DMS53 (cell line): ENCODE measurements around the gene EXOC6B.
A peak's percentile ranks its signal among the peaks of the same experiment; 100 is the strongest.

Experiments
- DNase-seq: peaks from one replicate; lab custom pipeline; 2025; lab: John Stamatoyannopoulos, UW

Gene EXOC6B

DNA sequence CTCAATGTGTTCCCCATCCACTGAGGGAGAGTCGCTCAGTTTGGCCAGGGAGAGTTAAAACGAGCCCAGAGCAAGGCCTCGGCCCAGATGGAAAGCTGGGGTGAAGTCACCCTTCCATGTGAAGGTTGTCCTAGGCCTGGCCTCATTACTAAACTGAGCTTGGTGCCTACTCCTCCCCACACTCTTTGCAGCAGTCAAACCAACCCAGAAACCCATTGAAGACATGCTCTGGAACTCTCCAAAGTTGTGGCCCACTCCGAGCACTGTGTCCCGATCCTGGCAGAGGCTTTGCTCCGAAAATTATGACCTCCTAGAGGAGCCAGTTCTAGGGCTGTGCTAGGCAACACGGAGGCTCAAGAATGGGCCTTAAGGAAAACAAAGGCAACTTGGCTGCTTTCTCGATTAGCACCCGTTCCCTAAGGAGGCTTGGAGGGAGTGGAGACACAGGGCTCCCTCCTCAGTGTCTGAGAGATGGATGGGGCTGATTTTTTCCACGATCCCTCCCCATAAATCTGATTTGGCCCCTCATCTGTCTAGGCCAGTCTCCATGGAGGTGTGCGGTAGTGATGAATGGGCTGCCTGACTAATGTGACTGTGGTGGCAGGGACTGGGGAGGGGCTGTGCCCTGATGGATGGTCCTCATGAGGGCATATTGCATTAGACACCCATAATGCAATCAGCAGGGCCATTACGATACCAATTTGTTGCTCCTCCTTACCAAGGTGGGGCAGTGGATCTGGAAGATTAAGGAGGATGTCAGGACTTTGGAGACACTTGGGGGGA, 666.4 kb downstream of the EXOC6B start:
- DNase-seq: no peak

DNA sequence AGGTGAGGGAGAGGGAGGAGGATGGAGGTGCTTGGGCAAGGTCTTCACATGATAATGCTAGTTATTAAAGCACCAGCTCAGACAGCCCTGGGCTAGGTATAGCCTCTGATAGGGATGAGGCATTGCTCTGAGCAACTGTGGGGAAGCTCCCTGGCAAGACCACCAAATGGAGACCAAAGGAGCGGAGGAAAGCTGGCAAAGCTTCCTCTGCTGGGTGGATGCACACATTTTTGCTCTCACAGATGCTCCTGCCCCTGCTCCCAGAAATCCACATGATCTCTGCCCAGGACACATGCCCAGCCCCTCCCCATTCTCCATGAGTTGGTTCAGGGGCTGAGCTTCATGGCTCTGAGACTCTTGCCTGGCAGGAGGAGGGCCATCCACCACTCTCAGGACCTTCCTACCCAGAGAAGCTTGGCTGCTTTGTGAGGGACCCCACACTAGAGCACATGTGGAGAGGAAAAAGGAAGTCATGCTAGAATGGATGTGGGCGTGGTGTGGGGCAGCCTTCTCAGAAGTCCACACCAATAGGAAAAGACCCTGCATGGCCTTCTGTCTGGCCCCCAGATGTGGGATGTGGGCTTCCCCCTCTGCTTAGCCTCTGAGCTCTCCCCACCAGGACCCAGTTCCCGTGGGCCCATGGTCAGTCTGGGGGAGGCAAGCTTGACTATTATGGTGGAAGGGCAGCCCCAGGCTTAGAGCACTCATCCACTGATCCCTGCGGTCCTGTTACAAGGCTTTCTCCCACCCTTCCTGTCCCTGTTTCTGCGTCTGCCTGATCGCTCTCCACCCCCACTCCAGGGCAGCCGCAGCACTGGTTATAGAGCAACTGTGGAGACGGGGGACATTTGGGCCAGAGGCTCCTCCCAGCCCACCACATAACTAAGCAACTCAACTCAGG, 667.7 kb downstream of the EXOC6B start:
- DNase-seq: no peak

DNA sequence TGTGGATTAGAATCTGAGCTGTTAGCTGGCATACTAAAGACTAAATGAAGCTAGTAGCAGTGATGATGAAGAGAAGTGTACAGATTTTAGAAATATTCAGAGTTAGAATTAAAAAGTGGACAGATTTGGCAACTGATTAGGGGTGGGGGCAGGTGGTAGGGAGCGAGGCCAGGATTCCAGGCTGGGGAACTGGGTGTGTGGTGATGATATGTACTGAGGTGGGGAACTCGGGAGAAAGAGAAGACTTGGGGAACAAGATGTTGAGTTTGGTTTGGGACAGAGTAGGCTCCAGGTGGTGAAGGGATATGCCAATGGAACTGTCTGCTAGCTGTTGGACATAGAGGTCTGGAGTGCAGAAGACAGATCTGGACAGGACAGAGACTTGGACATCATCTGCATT, 669.0 kb downstream of the EXOC6B start:
- DNase-seq: no peak

DNA sequence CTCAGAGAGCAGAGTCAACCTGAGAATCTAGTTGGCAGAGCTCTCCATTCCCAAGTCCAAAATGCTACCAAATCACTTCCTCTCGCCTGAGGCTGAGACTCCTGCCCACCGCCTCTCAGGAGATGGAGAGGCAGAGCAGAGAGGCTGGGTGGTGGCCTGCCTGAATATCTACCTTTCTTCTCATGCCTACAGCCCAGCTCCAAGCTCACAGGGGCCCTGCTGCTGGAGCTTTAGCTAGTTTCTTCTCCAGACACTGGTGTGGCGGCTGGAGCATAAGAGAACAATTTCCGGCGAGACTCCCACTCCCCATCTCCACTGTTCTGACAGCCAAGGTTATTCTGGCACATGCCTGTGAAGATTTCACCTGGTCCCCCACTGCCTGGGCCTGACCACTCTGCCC, 670.1 kb downstream of the EXOC6B start:
- DNase-seq: no peak

DNA sequence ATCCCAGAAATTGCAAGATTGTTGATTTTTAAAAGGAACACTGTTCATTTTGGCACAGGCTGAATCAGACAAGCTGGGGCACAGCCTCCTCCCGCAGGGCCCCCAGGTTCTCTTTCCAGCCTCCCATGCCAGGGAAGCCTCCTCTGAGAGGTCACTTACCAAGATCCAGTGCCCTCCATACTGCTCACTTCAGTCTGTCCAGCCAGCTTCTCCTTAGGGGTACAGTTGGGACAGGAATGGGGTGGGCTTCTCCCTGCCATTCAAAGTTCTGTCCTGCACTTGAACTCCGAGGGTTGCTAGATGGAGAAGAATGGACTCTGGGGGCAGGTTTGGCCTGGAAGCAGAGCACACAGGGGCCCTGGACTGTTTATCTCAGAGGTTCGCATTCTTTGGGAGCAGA, 670.7 kb downstream of the EXOC6B start:
- DNase-seq: no peak

DNA sequence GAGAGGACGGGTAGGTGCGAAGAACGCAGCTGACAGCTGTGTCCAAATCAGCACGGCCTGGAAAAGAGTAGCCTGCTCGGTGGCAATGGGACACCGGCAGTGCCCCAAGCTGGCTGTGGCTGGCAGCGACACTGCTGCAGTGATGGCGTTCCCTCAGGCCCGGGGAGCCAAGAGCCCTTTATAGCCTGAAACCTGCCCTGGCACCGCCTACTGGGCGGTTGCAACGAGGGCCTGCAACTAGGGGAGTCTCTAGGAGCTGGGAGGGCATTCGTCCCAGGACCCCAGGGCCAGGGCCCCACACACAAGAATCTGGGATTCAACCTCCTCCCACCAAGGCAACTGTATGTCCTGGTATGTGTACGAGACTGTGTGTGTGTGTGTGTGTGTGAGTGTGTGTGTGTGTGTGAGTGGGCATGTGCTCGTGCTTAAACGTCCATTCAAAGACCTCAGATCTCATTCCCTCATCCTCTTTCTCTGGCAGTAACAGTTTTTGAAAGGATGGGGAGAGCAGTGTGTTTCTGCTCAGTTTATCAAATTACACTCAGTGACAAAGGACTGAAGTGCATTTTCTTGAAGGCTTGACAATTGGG, 671.4 kb downstream of the EXOC6B start:
- DNase-seq: no peak

DNA sequence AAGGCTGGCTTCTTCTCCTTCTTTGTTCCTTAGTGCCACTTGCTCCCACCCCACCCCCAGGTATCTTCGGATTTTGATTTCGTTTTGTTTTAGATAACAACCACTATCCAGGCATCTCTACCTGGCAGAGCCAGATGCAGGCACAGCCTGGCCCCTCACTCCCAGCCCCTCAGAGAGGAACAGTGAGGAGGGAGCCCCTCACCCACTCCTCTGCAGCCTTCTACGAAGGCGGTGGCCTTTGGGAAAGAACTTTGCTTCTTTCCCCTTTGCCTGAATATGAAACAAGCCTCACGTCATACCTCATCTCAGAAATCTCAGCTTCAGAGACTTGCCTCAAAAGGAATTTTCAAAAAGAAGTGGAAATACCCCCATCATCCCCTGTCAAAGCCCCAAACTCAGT, 671.9 kb downstream of the EXOC6B start:
- no peak for DNase-seq

DNA sequence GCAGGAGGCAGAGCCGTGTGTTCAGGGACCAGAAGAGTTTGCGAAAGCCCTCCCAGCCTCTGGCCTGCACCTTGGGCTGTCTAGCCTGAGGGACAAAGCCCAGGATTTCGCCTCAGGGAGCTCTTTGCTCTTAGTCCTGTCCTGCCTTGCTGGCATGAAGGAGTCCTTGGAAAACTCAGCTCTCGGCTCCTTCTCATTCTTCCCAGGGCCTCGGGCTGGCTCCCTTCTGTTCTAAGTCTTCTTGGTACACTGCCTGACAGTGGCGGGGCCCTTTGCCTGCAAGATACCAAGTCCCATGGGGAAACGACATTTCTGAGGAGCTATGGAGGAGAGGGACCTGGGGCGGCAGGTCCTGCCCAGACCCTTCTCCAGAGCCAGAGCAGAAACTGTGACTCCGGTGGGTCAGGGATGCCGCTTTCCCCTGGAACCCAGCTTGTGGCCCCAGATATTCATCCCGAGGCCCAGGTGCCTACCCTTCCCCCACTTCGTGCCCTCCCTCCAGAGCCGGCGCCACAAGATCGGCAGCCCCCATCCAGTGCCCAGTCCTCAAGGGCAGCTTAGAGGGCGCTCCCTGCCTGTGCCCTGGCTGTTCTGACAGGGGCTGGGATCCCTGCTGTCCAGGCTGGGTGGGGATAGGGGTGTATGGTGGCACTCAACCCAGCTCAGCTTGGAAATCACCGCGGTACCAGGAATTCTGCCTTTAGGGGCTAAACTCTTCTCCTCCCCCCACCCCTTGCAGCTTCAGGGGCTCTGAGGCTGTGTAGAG, 672.6 kb downstream of the EXOC6B start:
- no peak for DNase-seq

DNA sequence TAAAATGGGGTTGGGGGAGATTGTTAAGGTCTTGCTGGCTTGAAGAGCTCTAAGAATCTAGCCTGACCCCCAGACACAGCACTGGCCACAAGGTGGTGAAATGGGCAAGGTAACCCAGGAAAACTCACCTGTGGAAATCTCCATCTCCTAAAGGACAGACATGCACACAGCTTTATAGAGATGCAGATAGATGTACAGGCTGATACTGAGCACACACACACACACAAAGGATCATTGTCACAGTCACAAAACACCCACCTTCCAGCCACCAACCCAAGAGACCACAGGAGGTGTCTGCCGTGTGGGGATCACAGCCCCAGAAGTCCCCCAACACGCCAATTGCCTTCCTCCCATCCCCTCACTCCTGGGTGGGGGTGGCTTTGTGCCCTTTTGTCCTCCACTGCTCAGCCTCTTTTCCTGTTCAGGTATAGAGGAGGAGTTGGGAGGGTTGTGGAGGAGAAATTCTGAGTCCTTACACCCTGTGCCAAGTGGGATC, 674.9 kb downstream of the EXOC6B start:
- DNase-seq: peak; percentile 38

DNA sequence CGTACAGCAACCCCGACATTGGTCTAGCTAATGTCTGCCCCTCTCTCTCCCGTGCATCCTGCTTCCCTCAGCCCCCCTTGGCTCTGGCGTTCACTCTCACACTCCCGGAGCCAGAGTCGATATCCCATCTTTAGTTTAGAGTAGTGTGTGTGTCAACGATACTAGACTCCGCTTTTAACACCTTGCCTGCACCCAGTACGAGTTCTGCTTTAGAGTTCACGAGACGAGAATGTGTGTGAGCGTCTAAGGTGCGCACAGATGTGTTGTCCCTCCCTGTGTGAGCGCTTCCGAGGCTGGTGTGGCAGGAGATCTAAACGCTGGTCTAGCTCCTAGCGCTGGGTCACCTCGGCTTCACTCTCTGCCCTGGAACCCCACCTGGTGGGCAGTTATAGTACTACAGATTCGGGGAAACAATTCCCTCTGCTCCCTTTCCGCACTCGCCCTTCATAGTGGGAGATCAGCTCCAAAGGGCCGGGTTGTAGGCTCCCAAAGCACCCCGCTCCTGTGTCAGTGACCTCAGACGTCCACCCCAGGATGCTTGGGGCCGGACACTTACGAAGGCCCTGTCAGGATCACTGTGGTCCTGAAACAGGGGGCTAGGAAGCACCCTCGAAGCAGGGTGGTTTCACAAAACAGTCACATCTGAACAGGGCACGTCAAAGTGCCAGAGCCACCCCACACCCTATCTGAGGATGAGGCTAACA, 675.5 kb downstream of the EXOC6B start:
- peak; percentile 96 for DNase-seq

DNA sequence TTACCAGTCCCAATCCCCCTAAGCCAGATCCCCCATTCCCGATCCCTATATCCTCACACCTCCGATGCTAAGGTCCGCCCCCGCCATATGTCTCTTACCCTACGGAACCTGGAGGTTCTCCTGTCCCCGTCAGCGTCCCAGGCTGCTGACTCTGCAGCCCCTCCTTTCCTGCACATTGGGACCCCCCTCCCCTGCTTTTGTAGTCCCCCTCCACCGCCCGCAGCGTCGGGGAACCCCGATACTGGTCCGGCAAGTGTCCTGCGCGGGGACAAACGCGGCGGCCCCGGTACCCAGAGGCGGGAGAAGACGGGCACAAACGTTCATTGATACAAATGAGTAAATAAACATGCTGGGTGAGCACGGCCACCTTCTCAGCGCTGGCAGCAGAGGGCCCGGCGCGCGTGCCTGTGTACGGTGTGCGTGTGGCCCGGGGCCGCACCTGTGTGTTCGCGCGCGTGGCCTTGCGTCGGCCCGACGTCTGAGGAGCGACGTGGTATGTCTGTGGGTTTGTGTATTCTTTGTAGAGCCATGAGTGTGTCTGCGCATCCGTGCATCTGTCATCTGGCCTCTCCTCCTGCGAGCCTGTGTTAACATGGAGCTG, 676.2 kb downstream of the EXOC6B start:
- DNase-seq: peak; percentile 86

DNA sequence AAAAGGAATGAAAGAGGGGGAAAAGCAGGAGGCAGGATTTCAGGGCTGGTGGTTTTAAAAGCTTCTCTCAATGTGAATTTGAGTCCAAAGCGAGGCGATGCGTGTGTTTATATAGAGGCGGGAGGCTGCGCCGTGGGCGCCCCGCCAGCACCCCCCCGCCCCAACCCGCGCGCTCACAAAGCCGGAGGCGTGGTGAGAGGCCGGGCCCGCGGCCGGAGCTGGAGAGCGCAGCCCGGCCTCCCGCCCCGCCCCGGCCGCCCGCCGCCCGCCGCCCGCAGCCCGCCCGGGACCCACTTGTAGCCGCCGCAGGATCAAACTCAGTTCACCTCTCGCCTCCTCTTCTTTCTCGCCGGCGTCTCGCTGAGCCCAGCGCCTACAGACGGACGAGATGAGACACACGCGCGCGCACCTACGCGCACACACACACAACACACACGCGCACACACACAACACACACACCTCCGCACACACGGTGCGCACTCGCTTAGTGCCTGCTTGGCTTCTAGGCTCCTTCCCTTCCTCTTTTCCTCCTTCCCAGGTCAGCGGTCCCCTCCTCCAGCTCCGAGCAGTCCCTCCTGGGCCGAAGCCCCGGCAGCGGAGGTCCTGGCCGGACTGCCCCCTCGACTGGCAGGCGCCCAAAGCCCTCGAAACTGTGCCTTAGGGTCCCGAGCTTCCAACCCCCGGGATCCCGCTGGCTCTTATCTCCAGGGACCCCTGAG, 676.8 kb downstream of the EXOC6B start:
- DNase-seq: peak; percentile 76

DNA sequence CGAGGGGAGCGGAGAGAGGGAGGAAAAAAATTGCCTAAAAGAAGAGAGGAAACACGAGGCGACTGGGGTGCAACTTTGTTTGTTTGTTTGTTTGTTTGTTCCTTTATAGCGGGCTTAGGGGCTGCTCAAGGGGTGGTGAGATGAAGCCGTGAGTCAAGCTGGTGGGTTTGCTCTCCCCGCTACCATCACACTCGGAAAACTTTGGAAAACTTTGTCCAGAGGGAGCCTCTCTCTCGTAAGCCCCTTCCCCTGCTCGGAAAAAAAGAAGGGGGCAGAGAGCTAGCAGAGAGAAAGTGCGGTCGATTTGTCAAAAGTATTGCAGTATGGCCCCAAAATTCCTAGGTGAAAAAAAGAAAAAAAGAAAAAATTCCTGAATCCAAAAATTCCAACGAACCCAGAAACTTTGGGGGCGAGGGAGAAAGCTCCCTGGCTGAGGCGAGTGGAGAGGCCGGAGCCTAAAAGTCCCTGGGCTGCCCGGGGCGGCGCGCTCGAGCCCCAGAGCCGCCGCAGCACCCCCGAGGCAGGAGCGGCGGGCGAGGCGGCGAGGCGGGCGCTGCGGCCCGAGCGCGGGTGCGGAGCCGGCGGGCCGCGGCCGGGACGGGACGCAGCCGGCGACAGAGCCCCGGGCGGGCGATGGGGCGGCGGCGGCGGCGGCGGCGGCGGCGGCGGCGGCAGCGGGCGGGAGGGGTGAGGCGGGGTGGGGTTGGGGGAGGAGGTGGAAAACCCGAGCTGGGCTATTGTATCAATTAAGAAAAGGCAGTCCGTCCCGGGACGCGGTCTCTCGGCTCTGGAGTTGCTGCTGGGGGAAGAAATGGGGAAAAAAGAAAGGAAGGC, 677.6 kb downstream of the EXOC6B start:
- peak; percentile 48 for DNase-seq

DNA sequence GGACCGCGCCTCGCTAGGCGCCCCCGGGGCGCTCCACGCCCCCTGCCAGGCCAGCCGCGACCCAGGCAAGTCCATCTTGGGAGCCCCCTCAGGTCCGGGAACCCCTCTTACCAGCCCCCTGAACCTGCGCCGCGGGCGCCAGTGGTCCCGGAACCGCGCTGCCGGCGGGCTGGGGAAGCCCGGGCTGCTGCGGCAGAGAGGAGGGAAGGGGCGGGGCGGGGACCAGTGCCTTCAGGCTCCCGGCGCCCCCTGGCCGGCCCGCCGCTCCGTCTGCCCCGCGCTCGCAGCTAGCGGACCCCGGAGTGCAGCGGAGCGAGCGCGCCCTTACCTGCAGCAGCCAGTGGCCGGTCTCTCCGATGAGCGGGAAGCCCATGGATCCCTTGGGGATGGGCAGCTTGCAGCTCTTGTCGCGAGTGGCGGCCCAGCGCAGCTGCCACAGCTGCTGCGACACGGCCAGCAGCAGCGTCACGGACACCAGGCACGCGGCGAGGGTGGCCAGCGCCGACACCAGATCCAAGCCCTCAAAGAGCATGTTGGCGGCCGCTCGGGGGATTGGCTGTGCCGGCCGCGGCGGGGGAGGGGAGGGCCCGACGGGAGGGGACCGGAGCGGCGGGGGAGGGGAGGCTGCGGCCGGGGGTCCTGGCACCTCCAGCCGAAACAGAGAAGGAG, 678.4 kb downstream of the EXOC6B start, which contains the start of gene CYP26B1:
Gene CYP26B1, minus strand, starts transcription at position 560 of the 669 bp plus-strand sequence. Its CDS starts 28 bp downstream, at position 532.
- DNase-seq: peak; percentile 65

DNA sequence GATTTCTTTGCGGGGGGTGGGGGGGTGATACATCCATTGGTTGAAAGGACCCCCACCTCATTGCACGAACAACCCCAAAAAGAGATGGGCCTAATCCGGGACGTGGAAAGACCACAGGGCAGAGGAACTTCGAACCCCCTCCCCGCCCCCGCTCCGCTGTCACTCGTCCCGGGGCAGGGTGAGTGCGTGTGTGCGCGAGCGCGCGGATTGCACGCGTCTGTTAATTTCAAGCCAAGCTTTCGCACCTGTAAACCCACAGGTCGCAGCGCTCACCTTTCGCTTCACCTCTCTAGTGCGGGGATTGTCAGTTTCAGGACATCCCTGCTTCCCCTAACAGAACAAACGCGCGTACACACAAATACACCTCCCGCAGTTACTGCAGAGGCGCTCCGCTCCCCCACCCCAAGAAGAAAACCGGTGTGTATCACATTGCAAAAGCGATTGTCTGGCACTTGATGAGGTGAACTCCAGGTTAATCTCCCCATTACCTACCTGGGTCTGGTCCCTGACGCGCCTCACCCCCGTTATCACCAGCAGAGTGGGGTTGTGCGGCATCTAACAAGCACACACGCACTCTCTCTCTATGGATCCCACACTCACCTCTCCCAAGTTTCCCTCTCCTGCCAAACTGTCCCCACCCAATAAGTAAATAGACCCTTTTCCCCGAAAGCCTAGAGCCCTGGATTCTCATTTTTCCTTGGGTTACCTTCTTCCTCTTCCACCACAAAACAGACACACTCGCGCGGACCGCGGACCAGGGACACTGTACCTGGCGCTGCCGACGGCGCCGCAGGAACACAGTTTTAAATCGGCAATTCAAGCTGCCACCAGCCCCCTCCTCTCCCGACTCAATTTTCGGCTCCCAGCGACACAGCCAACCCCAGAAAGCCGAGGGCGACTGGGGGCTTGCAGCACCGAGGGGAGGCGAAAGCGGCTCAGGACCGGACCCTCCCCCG, 679.2 kb downstream of the EXOC6B start:
- DNase-seq: peak; percentile 63

DNA sequence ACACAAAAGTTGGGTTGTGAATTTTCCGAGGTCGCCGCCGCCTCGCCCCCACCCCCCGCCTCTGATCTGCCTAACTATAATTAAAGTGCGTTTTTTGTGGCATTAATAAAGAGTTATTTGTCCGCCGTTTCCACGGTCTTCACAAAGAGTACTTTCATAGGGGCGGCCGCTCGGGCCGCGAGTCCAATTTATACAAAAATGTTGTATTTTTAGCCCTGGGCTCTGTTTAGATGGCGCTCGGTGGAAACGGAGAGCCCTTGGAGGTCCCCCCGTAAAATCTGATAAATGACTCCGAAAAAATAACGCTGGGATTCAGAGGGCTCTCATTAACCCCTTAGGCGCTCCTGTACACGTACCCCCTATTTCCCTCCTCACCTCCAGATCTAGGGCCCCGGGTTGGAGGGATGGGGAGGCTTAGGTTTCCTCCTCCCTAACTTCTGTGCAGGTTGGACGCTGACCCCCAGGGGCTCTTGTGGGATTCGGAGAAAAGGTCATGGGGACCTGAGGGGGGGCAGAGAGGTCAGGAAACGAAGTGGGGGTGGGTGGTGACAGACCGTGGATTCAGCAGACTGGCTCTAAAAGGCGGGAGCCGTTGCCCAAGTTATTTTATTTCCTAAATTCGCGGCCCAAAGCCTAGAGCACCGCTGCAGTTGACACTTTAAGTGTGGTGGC, 680.0 kb downstream of the EXOC6B start:
- DNase-seq: peak; percentile 51

DNA sequence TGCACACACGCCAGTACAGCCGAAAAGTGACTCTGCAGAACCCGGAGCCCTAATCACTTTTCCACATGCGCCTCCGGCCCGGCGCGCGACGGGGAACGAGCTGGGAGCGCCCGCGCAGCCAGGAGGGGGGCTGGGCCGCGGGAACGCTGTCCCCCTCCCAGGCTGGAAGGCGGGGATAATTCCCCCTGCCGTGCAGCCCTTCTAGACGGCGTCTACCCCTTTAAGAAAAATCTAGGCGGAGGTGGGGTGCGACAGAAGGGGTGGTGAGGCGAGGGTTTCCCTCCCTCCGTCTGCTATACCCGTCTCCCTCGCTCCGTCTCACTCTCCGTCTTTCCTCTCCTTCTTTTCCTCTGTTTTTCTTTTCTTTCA, 680.6 kb downstream of the EXOC6B start:
- DNase-seq: peak; percentile 69
